Keratinocyte (primary cell): ENCODE data around the gene CNR2. TPM values are rescaled to one million over a fixed set of nuclear protein-coding genes. Genes with fewer than 3 reads are reported as not detected.

Experiments
- DNase-seq: peaks from one replicate; pipeline ENCODE4 v3.0.0-alpha.2; 2011; ENCODE audit warnings: low read depth, missing footprints, low spot score
- FAIRE-seq: peaks from 2 replicates; lab custom pipeline; 2011; peaks lifted over from hg19 to GRCh38; lab: Jason Lieb, UNC
- H2AFZ ChIP-seq: 2 replicates; pipeline ENCODE4 v1.6.0; 2012; ENCODE audit warnings: low read length, control low read depth, inconsistent platforms; ENCODE audit not compliant: control insufficient read depth
- H3K27ac ChIP-seq: 2 replicates; pipeline ENCODE4 v1.5.1; 2011; ENCODE audit warnings: low read length; ENCODE audit not compliant: control insufficient read depth, insufficient read depth
- H3K27me3 ChIP-seq: 3 replicates; pipeline ENCODE4 v1.6.0; 2011; ENCODE audit warnings: low read length; ENCODE audit not compliant: control insufficient read depth, insufficient read depth; ENCODE audit errors: extremely low read depth
- H3K36me3 ChIP-seq, 2 experiments: 2 replicates in 1 of 2; 3 replicates in 1 of 2; pipeline ENCODE4 v1.5.1; 2011; ENCODE audit warnings: low read length in 2 of 2, mild to moderate bottlenecking in 1 of 2; ENCODE audit not compliant: control insufficient read depth in 2 of 2, insufficient read depth in 2 of 2; ENCODE audit errors: extremely low read depth in 1 of 2
- H3K4me1 ChIP-seq: 3 replicates; pipeline ENCODE4 v1.5.1; 2011; ENCODE audit warnings: low read length; ENCODE audit not compliant: control insufficient read depth, insufficient read depth; ENCODE audit errors: extremely low read depth
- H3K4me2 ChIP-seq: 3 replicates; pipeline ENCODE4 v1.6.0; 2011; ENCODE audit warnings: low read depth, low read length; ENCODE audit not compliant: control insufficient read depth, insufficient read depth; ENCODE audit errors: extremely low read depth
- H3K4me3 ChIP-seq, 3 experiments: fragments of 200-600 bp in 1 of 3; sonication (generic) in 1 of 3; 2 replicates in 2 of 3; 3 replicates in 1 of 3; pipeline ENCODE4 v1.5.1; 2011 to 2016; ENCODE audit warnings: low read length in 3 of 3, mild to moderate bottlenecking in 3 of 3, control low read depth in 2 of 3, inconsistent platforms in 1 of 3, low read depth in 1 of 3, mixed read lengths in 1 of 3, mixed run types in 1 of 3, moderate library complexity in 1 of 3; ENCODE audit not compliant: control insufficient read depth in 2 of 3, insufficient read depth in 2 of 3; ENCODE audit errors: extremely low read depth in 1 of 3
- H3K79me2 ChIP-seq: 2 replicates; pipeline ENCODE4 v1.6.0; 2012; ENCODE audit warnings: low read length; ENCODE audit not compliant: control insufficient read depth, insufficient read depth
- H3K9ac ChIP-seq: 3 replicates; pipeline ENCODE4 v1.6.0; 2011; ENCODE audit warnings: low read length; ENCODE audit not compliant: control insufficient read depth, insufficient read depth; ENCODE audit errors: extremely low read depth
- H3K9me1 ChIP-seq: 3 replicates; pipeline ENCODE4 v1.6.0; 2011; ENCODE audit warnings: low read length; ENCODE audit not compliant: control insufficient read depth, insufficient read depth; ENCODE audit errors: extremely low read depth
- H3K9me3 ChIP-seq: 2 replicates; pipeline ENCODE4 v1.5.1; 2012; ENCODE audit warnings: low read depth, low read length; ENCODE audit not compliant: control insufficient read depth
- H4K20me1 ChIP-seq: 3 replicates; pipeline ENCODE4 v1.6.0; 2011; ENCODE audit warnings: low read length; ENCODE audit not compliant: control insufficient read depth, insufficient read depth; ENCODE audit errors: extremely low read depth
- EZH2 ChIP-seq: IDR thresholded peaks from one replicate; pipeline ENCODE4 v1.6.1; 2012; ENCODE audit warnings: inconsistent platforms, mild to moderate bottlenecking, low read length, moderate library complexity
- dilution Hi-C: fragments of 300-500 bp; cut with MboI; formaldehyde crosslinking; loops from one replicate; pipeline ENCODE4 v1.7.0; 2020; ENCODE audit warnings: low sequenced_read_pairs; ENCODE audit not compliant: extremely low pct_ligation_motif_present
- polyA plus RNA-seq, 5 experiments: library from polyadenylated mRNA; depleted of rRNA in 3 of 5; stranded (reverse) in 3 of 5; stranded (forward) in 1 of 5; unstranded in 1 of 5; fragments of >200 nt; gene quantifications; 1 replicate in 1 of 5; 2 replicates in 3 of 5; 3 replicates in 1 of 5; pipeline versions ENCODE4 v1.2.1 to v1.2.3, GENCODE V29; 2011 to 2012; ENCODE audit warnings: missing spikeins in 2 of 5, low read depth in 1 of 5, low replicate concordance in 1 of 5
- TF ChIP-seq, protein P1 (sequence below), 3 experiments: IDR thresholded peaks in 1 of 3; conservative IDR thresholded peaks in 1 of 3; optimal IDR thresholded peaks in 1 of 3; 2 replicates in 2 of 3; 3 replicates in 1 of 3; pipeline versions ENCODE3 to v1.5.1; 2011; ENCODE audit warnings: low read length in 3 of 3, mild to moderate bottlenecking in 3 of 3, moderate library complexity in 2 of 3, control low read depth in 1 of 3, inconsistent platforms in 1 of 3; ENCODE audit not compliant: insufficient read depth in 2 of 3; ENCODE audit errors: extremely low read depth in 1 of 3

The CNR2 gene
- polyA plus RNA-seq, 1 donor (not counting 4 experiments of a cell fraction or from before 2014, with no cell fraction given): not detected

DNA sequence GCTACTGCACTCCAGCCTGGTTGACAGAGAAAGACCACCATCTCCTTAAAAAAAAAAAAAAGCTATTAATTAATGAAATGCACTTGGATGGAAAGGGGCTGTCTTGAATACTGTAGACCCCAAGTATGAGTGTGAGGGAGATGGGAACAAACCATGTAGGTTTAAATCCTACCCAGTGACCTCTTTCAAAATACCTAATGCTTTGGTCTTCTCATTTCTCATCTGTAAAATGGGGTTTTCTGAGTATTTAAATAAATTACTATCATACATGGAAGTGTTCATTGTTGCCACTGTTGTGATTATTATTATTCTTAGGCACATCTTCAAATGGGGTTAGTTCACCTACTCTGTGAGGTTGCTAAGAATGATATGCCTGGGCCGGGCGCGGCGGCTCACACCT, 27.9 kb downstream of the CNR2 start:
- H4K20me1 ChIP-seq: no peaks in the 10 kb centered on the region
- H3K27ac ChIP-seq: no peak overlapping the region
- no peak overlapping the region for H3K9ac ChIP-seq
- no peak for DNase-seq
- H3K4me2 ChIP-seq: no peak overlapping the region
- no peak overlapping the region for H2AFZ ChIP-seq
- H3K27me3 ChIP-seq: no peaks in the 10 kb centered on the region
- no peaks in the 10 kb centered on the region for H3K9me1 ChIP-seq
- H3K4me1 ChIP-seq: no peaks in the 10 kb centered on the region
- TF ChIP-seq EZH2: no peak
- TF ChIP-seq, protein P1, sequence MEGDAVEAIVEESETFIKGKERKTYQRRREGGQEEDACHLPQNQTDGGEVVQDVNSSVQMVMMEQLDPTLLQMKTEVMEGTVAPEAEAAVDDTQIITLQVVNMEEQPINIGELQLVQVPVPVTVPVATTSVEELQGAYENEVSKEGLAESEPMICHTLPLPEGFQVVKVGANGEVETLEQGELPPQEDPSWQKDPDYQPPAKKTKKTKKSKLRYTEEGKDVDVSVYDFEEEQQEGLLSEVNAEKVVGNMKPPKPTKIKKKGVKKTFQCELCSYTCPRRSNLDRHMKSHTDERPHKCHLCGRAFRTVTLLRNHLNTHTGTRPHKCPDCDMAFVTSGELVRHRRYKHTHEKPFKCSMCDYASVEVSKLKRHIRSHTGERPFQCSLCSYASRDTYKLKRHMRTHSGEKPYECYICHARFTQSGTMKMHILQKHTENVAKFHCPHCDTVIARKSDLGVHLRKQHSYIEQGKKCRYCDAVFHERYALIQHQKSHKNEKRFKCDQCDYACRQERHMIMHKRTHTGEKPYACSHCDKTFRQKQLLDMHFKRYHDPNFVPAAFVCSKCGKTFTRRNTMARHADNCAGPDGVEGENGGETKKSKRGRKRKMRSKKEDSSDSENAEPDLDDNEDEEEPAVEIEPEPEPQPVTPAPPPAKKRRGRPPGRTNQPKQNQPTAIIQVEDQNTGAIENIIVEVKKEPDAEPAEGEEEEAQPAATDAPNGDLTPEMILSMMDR (optimal IDR thresholded peaks at IDR 0.05 in 1 of 3, IDR thresholded peaks at IDR 0.05 in 1 of 3, conservative IDR thresholded peaks at IDR 0.05 in 1 of 3; ENCODE audit: extremely low read depth in 1 of 3, insufficient read depth in 2 of 3, low read length in 3 of 3): no peak
- H3K36me3 ChIP-seq: no peaks in the 10 kb centered on the region
- dilution Hi-C loops: no loop called here
- no peaks in the 10 kb centered on the region for H3K9me3 ChIP-seq
- H3K79me2 ChIP-seq: no peaks in the 10 kb centered on the region
- H3K4me3 ChIP-seq: no peak overlapping the region
- no peak for FAIRE-seq

DNA sequence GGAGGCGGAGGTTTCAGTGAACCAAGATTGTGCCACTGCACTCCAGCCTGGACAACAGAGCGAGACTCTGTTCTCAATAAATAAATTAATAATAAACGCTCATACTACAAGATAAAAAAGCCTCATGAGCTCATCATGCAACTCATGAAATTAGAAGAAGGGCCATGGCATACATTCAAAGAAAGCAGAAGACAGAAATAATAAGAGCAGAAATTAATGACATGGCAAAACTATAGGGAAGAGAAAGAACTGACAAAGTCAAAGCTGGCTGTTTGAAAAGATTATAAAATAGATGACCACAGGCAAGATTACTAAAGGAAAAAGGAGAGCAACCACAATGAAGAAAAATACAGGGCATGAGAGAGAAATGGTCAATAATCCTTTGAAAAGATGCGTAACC, 30.4 kb downstream of the CNR2 start:
- no peak overlapping the region for H3K9ac ChIP-seq
- H4K20me1 ChIP-seq: no peaks in the 10 kb centered on the region
- H3K27ac ChIP-seq: no peak overlapping the region
- no peak overlapping the region for H3K4me2 ChIP-seq
- no peaks in the 10 kb centered on the region for H3K36me3 ChIP-seq
- H3K9me3 ChIP-seq: peaks cover 3% of the 10 kb centered on the region
- H3K4me3 ChIP-seq: no peak overlapping the region
- no peak overlapping the region for H2AFZ ChIP-seq
- no peak for TF ChIP-seq EZH2
- no peaks in the 10 kb centered on the region for H3K79me2 ChIP-seq
- H3K9me1 ChIP-seq: no peaks in the 10 kb centered on the region
- no peak for FAIRE-seq
- no peaks in the 10 kb centered on the region for H3K27me3 ChIP-seq
- H3K4me1 ChIP-seq: no peaks in the 10 kb centered on the region
- dilution Hi-C loops: no loop called here
- no peak for DNase-seq

- Histone ChIP-seq H3K9me3 (peaks cover 3% of the 10 kb centered on the region), H3K9ac (no peak overlapping the region), H3K4me2 (no peak overlapping the region), H3K36me3 (no peaks in the 10 kb centered on the region), H3K4me1 (no peaks in the 10 kb centered on the region), H2AFZ (no peak overlapping the region), H3K27ac (no peak overlapping the region), H3K27me3 (no peaks in the 10 kb centered on the region), H3K79me2 (no peaks in the 10 kb centered on the region), H3K9me1 (no peaks in the 10 kb centered on the region), H3K4me3 (no peak overlapping the region), H4K20me1 (no peaks in the 10 kb centered on the region)
- dilution Hi-C loops: no loop called here
- no peak for DNase-seq
- TF ChIP-seq EZH2: no peak
- TF ChIP-seq, protein P1 (optimal IDR thresholded peaks at IDR 0.05 in 1 of 3, IDR thresholded peaks at IDR 0.05 in 1 of 3, conservative IDR thresholded peaks at IDR 0.05 in 1 of 3; ENCODE audit: extremely low read depth in 1 of 3, insufficient read depth in 2 of 3, low read length in 3 of 3): no peak
- FAIRE-seq: no peak
Observed at GRCh38 chr1:23879809-23880208, 33.4 kb downstream of the CNR2 start.
